Measurements from ENCODE around the gene OPRL1.
"Not testable (repeated sequence)": the region's sequence is repeated elsewhere in the genome, so short reads cannot be mapped to it uniquely, and the experiment has no call there.

Gene OPRL1

GRCh38 chr20:64117432-64117777, 37.5 kb downstream of the OPRL1 start:
- DNase-seq (ENCODE audit: low read depth) = not testable (repeated sequence)

DNA sequence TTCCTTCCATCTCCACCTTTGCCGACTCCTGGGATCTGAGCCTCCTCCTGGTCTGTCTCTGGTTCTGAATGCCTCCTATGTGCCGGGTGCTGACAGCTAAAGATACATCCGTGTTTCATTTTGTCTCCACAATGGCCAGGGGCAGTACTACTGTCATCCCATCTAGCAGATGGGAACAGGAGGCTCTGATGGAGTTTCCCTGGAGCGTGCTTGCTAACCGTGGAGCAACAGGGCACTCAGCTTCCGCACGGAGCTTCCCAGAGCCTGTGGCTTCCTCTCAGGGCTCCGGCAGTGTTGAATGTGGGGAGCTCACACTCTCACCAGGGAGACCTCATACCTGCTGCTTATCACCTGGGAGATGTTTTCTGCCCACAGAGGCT, 39.4 kb downstream of the OPRL1 start:
- DNase-seq (ENCODE audit: low read depth) = no peak

DNA sequence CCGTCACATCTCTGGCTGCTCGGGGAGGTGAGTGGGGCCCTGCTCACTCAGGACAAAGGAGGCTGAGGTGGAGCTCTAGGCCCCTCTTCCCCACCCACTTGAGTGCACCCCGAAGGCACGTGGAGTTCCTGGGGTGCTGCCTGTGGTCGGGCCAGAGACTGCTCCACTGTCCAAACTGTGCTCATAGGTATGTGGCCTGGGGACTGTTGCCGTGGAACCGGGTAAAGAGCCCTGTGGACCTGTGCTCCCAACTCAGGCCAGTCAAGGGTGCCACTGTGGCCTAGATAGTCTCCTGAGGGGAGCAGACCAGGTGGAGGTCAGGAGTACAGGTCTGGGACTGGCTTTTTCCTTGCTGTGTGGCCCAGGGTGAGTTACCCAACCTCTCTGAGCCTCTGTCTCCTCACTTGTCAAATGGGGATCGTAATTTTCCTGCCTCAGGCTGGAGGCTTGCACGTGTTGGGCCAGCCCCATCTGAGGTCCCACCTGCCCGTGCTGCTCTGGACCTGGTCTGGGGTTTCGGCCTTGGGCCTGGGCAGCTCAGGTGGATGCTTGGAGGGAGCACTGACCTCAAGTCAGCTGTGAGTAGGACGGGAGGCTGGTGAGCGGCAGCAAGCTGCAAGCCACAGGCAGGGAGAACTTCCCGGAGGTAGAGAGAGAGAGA, 39.9 kb downstream of the OPRL1 start:
- no peak for DNase-seq (ENCODE audit: low read depth)

GRCh38 chr20:64121586-64121985, 41.7 kb downstream of the OPRL1 start:
- DNase-seq (ENCODE audit: low read depth) = no peak

DNA sequence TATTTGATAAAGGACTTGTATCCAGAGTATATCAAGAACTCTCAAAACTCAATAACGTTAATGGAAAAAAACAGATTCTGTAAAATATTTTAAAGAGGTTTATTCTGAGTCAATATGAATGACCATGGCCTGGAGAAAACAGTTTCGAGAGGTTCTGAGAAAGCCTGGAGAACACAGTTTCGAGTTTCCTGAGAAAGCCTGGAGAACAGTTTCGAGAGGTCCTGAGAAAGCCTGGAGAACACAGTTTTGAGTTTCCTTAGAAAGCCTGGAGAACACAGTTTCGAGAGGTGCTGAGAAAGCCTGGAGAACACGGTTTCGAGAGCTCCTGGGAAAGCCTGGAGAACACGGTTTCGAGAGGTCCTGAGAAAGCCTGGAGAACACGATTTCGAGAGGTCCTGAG, 43.0 kb downstream of the OPRL1 start:
- not testable (repeated sequence) for DNase-seq (ENCODE audit: low read depth)

DNA sequence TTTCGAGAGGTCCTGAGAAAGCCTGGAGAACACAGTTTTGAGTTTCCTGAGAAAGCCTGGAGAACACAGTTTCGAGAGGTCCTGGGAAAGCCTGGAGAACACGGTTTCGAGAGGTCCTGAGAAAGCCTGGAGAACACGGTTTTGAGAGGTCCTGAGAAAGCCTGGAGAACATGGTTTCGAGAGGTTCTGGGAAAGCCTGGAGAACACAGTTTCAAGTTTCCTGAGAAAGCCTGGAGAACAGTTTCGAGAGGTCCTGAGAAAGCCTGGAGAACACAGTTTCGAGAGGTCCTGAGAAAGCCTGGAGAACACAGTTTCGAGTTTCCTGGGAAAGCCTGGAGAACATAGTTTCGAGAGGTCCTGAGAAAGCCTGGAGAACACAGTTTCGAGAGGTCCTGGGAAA, 43.6 kb downstream of the OPRL1 start:
- DNase-seq (ENCODE audit: low read depth) = not testable (repeated sequence)

DNA sequence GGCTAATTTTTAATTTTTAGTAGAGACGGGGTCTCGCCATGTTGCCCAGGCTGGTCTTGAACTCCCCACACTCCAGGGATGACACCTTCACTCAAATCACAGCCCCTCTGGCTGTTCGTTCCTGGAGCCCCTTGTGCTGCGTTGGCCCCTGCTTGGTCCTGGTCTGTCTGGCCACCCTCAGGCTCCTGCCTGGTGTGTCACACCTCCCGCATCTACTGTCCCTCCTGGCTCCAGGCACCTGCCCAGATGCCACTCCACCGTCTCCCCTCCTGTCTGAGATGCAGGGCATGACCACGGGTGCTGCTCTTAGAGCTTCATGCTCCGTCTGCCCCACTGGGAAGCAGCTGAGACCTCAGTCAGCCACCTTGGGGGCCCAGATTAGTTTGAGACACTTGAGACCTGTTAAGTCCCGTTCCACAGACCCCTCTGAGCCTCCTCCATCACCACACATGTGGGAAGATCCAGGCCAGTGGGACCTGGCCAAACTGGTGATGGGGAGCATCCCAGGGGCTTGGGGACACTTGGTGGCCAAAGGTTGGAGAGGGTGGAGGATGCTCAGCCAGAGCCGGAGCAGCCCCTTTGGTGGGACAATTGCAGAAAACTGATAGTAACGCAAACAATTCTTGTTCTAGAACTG, 49.4 kb downstream of the OPRL1 start:
- no peak for DNase-seq (ENCODE audit: low read depth)

GRCh38 chr20:64130271-64130670, 50.4 kb downstream of the OPRL1 start:
- no peak for DNase-seq (ENCODE audit: low read depth)

- no peak for DNase-seq (ENCODE audit: low read depth)
Measured at GRCh38 chr20:64130876-64131275, 51.0 kb downstream of the OPRL1 start.

DNA sequence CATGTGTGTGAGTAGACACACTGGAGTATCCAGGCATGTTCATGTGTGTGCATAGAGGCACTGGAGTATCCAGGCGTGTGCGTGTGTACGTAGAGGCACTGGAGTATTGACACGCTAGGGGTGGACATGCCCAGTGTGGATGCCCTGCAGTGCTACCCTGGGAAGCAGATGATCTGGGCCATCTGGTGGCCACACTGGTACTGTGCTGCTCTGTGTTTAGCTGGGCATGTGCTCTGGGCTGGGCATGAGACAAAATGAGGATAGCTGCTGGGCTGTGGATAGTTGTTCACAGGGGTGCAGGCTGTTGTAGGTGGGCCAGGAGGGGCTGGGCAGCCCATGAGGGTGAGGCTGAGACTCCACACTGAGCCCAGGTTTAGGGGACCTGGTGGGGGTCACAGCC, 51.5 kb downstream of the OPRL1 start:
- DNase-seq (ENCODE audit: low read depth) = no peak

GRCh38 chr20:64133951-64134407, 54.1 kb downstream of the OPRL1 start:
- DNase-seq (ENCODE audit: low read depth) = no peak

GRCh38 chr20:64134744-64135143, 54.9 kb downstream of the OPRL1 start:
- DNase-seq (ENCODE audit: low read depth) = not testable (repeated sequence)

DNA sequence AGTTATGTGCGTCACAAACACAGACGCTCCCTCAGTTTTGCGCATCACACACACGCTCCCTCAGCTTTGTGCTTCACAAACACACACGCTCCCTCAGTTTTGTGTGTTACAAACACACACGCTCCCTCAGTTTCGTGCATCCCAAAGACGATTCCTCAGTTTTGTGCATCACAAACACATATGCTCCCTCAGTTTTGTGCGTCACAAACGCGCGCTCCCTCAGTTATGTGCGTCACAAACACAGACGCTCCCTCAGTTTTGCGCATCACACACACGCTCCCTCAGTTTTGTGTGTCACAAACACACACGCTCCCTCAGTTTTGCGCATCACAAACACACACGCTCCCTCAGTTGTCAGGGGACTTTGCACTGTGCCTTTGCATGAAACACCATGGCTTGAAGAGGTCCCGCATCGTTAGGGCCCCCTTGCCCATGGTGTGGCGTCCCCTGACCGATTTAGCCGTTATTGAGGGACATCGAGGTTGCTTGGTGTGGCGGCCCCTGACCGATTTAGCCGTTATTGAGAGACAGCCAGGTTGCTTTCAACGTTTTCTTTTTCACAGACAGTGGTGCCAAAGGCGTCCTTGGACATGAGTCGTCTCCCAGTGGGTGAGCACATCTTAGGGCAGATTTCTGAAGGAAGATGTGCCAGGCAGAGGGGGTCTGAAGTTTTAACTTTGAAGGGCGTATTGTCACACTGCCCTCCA, 56.3 kb downstream of the OPRL1 start:
- no peak for DNase-seq (ENCODE audit: low read depth)

- no peak for DNase-seq (ENCODE audit: low read depth)
Measured at GRCh38 chr20:64137598-64138031, 57.7 kb downstream of the OPRL1 start.

DNA sequence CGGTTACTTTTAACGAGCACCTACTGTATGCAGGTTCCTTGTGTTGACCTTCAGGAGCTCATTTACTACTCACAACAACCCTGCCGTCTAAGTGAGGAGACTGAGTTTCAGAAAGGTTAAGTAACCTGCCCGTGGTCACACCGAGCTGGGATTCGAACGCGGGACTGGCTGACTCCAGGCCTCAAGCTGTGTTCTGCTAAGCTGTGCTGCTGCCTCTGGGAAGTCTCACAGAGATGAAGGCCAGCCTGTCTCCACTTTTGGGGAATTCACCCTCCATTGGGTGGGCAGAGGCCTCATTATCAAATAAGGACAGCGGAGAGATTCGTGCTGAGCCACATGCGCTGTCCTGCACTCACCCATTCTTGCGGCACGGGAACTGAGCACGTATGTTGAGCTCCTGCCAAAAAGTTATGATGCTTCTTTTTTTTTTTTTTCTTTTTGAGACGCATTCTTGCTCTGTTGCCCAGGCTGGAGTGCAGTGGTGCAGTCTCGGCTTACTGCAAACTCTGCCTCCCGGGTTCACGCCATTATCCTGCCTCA, 58.5 kb downstream of the OPRL1 start:
- DNase-seq (ENCODE audit: low read depth) = no peak

- DNase-seq (ENCODE audit: low read depth) = no peak
Measured at GRCh38 chr20:64139199-64140060, 59.5 kb downstream of the OPRL1 start.

- DNase-seq (ENCODE audit: low read depth) = no peak
Measured at GRCh38 chr20:64140061-64140931, 60.4 kb downstream of the OPRL1 start.

DNA sequence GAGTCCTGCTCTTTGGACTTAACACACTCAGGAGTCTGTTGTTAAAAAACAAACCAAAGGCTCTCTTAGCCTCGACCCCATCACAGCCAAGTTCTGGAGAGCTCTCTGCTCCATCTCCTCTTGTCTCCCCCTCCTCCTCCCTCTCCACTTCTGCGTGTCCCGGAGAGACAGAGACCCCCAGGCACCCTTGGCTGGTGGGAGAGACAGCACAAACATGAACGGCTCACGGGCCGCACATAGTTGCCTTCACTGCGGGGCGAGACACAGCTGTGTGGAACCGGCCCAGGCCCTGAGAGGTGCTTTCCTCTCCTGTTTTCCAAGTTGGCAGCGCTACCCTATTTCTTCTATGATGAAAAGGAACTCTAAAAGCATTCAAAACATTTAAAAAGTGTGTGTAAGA, 61.1 kb downstream of the OPRL1 start:
- DNase-seq (ENCODE audit: low read depth) = no peak

DNA sequence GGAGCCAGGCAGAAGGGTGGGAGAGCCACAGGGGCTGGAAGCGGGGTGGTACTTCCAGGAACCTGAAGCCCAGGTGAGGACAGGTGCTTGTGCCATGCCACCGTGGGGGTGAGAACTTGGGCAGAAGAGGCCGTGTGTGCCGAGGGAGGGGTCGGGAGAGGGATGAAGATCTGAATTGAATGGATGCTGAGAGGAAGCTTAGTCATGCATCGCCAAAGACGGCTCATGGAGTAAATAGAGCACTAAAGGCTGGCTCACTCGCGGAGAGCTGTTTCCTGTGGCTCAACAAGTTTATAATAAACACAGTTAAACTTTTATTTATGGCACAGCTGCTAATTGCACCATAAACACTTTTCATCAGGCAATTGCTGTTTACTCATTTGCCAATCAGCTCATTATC, 62.7 kb downstream of the OPRL1 start:
- no peak for DNase-seq (ENCODE audit: low read depth)

- no peak for DNase-seq (ENCODE audit: low read depth)
Measured at GRCh38 chr20:64143018-64143801, 63.3 kb downstream of the OPRL1 start.

All from stimulated activated CD8-positive, alpha-beta memory T cell treated with anti-CD3 and anti-CD28 coated beads, Interleukin-15, amount 100 ng/mL, for 24 hours (primary cell).